ENCODE data around the gene BLOC1S4.

DNA sequence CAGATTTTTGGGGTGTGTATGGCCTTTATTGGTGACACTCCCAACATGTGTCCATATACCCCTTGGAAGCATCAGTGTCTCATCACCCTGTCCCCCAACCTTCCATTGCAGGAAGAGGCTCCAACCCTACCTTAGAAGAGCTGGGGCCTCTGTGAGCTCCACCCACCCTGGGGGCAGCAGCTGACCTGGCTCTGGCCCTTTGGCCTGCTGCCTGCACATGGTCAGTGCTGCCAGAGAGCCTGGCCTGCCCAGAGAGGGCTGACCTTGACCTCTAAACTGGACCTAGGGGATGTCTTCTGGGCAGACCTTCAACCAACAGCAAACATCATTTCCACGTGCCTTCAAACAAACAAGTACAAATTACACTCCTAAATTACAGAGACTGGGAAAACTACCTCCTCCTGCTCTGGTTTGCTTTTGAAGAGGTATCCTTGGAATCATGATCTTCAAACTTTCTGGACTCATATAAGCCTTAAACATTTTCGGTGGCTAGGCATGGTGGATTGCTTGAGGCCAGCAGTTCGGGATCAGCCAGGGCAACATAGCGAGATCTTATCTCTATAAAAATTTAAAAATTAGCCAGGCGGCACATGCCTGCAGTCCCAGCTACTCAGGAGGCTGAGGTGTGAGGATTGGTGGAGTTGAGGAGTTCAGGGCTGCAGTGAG, 39.2 kb downstream of the BLOC1S4 start:
- TF ChIP-seq, protein P1, sequence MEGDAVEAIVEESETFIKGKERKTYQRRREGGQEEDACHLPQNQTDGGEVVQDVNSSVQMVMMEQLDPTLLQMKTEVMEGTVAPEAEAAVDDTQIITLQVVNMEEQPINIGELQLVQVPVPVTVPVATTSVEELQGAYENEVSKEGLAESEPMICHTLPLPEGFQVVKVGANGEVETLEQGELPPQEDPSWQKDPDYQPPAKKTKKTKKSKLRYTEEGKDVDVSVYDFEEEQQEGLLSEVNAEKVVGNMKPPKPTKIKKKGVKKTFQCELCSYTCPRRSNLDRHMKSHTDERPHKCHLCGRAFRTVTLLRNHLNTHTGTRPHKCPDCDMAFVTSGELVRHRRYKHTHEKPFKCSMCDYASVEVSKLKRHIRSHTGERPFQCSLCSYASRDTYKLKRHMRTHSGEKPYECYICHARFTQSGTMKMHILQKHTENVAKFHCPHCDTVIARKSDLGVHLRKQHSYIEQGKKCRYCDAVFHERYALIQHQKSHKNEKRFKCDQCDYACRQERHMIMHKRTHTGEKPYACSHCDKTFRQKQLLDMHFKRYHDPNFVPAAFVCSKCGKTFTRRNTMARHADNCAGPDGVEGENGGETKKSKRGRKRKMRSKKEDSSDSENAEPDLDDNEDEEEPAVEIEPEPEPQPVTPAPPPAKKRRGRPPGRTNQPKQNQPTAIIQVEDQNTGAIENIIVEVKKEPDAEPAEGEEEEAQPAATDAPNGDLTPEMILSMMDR (IDR thresholded peaks at IDR 0.05) = no peak
- no peak for TF ChIP-seq EP300 (IDR thresholded peaks at IDR 0.05; ENCODE audit: low read depth)
